Measurements from ENCODE around the gene CHCHD4. TPM values are rescaled to one million over a fixed set of nuclear protein-coding genes. Genes with fewer than 3 reads are reported as not detected.

CHCHD4 gene
- total and polyA plus RNA-seq, 2 of the 8 experiments (the other 6 are each of a cell fraction or from before 2014, with no cell fraction given), result 15.0 to 22.3 TPM

GRCh38 chr3:14147617-14148016, 22.9 kb upstream of the CHCHD4 start:
- H2BK5ac ChIP-seq (ENCODE audit: low read depth, low read length), result peak overlapping the region; percentile 66; the same call in 1 of the 2 replicates
- no peak overlapping the region; the same call in 1 of the 2 replicates for H4K8ac ChIP-seq (ENCODE audit: extremely low read depth, insufficient read depth, low read length)
- H3K27ac ChIP-seq (ENCODE audit: low read depth, low read length), result no peak overlapping the region
- H2BK20ac ChIP-seq (ENCODE audit: low read length), result no peak overlapping the region
- peaks cover 0 to 9% (median 7%) of the 10 kb centered on the region in 4 experiments; a peak in 4 of 8 replicates for H3K36me3 ChIP-seq (ENCODE audit: control insufficient read depth in 2 of 4, insufficient read depth in 4 of 4, low read length in 3 of 4)
- H3K4me1 ChIP-seq (replicated peaks in 1 of 4; ENCODE audit: control insufficient read depth in 3 of 4, insufficient read depth in 4 of 4, low read length in 3 of 4), result peaks cover 0 to 14% (median 9%) of the 10 kb centered on the region in 4 experiments; a peak in 6 of 7 replicates
- H3K4me2 ChIP-seq (ENCODE audit: insufficient read depth in 1 of 2, low read depth in 2 of 2, low read length in 2 of 2), result 0 out of 4 replicates have a peak overlapping the region, but pooled peaks of 1 of the 2 experiments have one; percentile 36
- CTCF ChIA-PET (ENCODE audit: partially characterized antibody), result interaction anchor here (0.7 to 1.9 kb wide), 8 partner anchors 10 to 345 kb away, joined by 3 to 14 read pairs (median 4); partner anchors contain the start of genes CHCHD4 and TMEM43
- 0 out of 2 replicates have a peak overlapping the region, but pooled peaks have one; percentile 10 for H3K18ac ChIP-seq (ENCODE audit: extremely low read depth, low read length)
- 74% methylated on average over 11 of the region's 12 CpGs; no CpG with 5 or more reads in 1 of the 2 experiments for WGBS, 2 experiments (ENCODE audit: extremely low coverage in 1 of 2, insufficient coverage in 1 of 2, insufficient read length in 1 of 2, insufficient replicate concordance in 2 of 2, low coverage in 1 of 2, low lambda C conversion rate in 2 of 2, missing lambda C conversion rate in 1 of 2)
- POLR2A ChIA-PET (ENCODE audit: partially characterized antibody), result interaction anchor here (0.8 to 3.1 kb wide), 3 partner anchors 23 to 31 kb away, joined by 4 to 17 read pairs (median 15); partner anchors contain the start of genes CHCHD4, LSM3, TMEM43 and XPC
- FAIRE-seq (no peak), DNase-seq (ENCODE audit: low read depth in 1 of 2, low spot score in 2 of 2) (no peak)
- H3K4me3 ChIP-seq (ENCODE audit: extremely low read depth in 1 of 4, insufficient read depth in 2 of 4, low read depth in 3 of 4, low read length in 4 of 4), result no peak overlapping the region
- H2BK12ac ChIP-seq (ENCODE audit: low read depth, low read length), result peak overlapping the region; percentile 69
- H3K14ac ChIP-seq (ENCODE audit: insufficient read length), result no peak overlapping the region
- TF ChIP-seq TEAD4 (IDR thresholded peaks at IDR 0.05; ENCODE audit: low read depth, low read length) (no peak), POLR2A (IDR thresholded peaks at IDR 0.05; ENCODE audit: control extremely low read depth in 1 of 2, low read depth in 2 of 2, low read length in 2 of 2) (no peak), SRF (IDR thresholded peaks at IDR 0.05; ENCODE audit: low read depth, low read length) (no peak), CTBP2 (IDR thresholded peaks at IDR 0.05; ENCODE audit: borderline replicate concordance, insufficient read depth, insufficient read length, low read length) (no peak), CHD1 (IDR thresholded peaks at IDR 0.05; ENCODE audit: low read depth, low read length) (no peak), NANOG (IDR thresholded peaks at IDR 0.05; ENCODE audit: insufficient read depth, low read depth, low read length, poor library complexity, severe bottlenecking) (no peak), CBX8 (IDR thresholded peaks at IDR 0.05; ENCODE audit: borderline replicate concordance, low read depth, low read length) (no peak), TCF12 (IDR thresholded peaks at IDR 0.05; ENCODE audit: low read depth, low read length) (no peak), SIN3A (conservative IDR thresholded peaks at IDR 0.05 in 1 of 2, IDR thresholded peaks at IDR 0.05 in 1 of 2; ENCODE audit: low read depth in 1 of 2, low read length in 2 of 2) (no peak), BACH1 (IDR thresholded peaks at IDR 0.05; ENCODE audit: low read length) (no peak), KDM4A (IDR thresholded peaks at IDR 0.05; ENCODE audit: low read depth, low read length, severe bottlenecking) (no peak), RNF2 (IDR thresholded peaks at IDR 0.05; ENCODE audit: borderline replicate concordance, low read depth, low read length, missing control alignments, poor library complexity, severe bottlenecking) (no peak)
- H4K5ac ChIP-seq (ENCODE audit: insufficient read length, low read depth, low read length), result no peak overlapping the region
- H2AK5ac ChIP-seq (ENCODE audit: low read depth, low read length), result no peak overlapping the region
- H3K56ac ChIP-seq (replicated peaks; ENCODE audit: insufficient read length, low read depth, low read length), result no peak overlapping the region
- no peak overlapping the region for H3K9ac ChIP-seq (replicated peaks in 1 of 4; ENCODE audit: extremely low read depth in 1 of 4, low read depth in 3 of 4, low read length in 3 of 4)
- H3K9me3 ChIP-seq (ENCODE audit: insufficient read depth in 2 of 2, low read depth in 1 of 2, low read length in 1 of 2), result no peaks in the 10 kb centered on the region
- no peak overlapping the region for H2BK15ac ChIP-seq (ENCODE audit: low read length)
- no peaks in the 10 kb centered on the region for H3K27me3 ChIP-seq (replicated peaks in 1 of 4; ENCODE audit: control insufficient read depth in 3 of 4, extremely low read depth in 1 of 4, insufficient read depth in 3 of 4, low read length in 3 of 4)
- H4K91ac ChIP-seq (replicated peaks; ENCODE audit: insufficient read length, low read length), result no peak overlapping the region
- H2BK120ac ChIP-seq (replicated peaks; ENCODE audit: low read depth, low read length), result no peak overlapping the region
- H3K23me2 ChIP-seq (ENCODE audit: low read depth, low read length), result no peaks in the 10 kb centered on the region
- no peak overlapping the region for H3K4ac ChIP-seq (replicated peaks; ENCODE audit: insufficient read length, low read depth, low read length)
- H3K79me2 ChIP-seq (ENCODE audit: control insufficient read depth in 1 of 2, insufficient read depth in 2 of 2, low read length in 2 of 2), result no peaks in the 10 kb centered on the region
- H3K23ac ChIP-seq (ENCODE audit: insufficient read length), result no peak overlapping the region
- no peaks in the 10 kb centered on the region for H3K79me1 ChIP-seq (ENCODE audit: low read depth, low read length)
- H2AFZ ChIP-seq (ENCODE audit: low read length), result no peak overlapping the region
- H4K20me1 ChIP-seq (replicated peaks in 1 of 2; ENCODE audit: control insufficient read depth in 1 of 2, insufficient read depth in 2 of 2, low read length in 2 of 2), result peaks cover 7 to 8% of the 10 kb centered on the region in 2 experiments

Data from H1 (cell line).